GM12872 (cell line): Measurements from ENCODE around the gene ZBTB20.

Source experiments
- CTCF ChIP-seq: IDR thresholded peaks from 3 replicates; pipeline ENCODE4 v1.5.1; 2011; ENCODE audit warnings: low read depth, mild to moderate bottlenecking, low read length, moderate library complexity; ENCODE audit not compliant: insufficient read depth

Gene ZBTB20

GRCh38 chr3:114624047-114624445 is 523.0 kb downstream of the ZBTB20 start:
- TF ChIP-seq CTCF: no peak

GRCh38 chr3:114623420-114624046 is 523.6 kb downstream of the ZBTB20 start:
- TF ChIP-seq CTCF: no peak

- TF ChIP-seq CTCF: no peak
Measured at GRCh38 chr3:114622001-114622400, 525.1 kb downstream of the ZBTB20 start.

- TF ChIP-seq CTCF: no peak
Measured at GRCh38 chr3:114619771-114620170, 527.3 kb downstream of the ZBTB20 start.

GRCh38 chr3:114615523-114616085 is 531.5 kb downstream of the ZBTB20 start:
- TF ChIP-seq CTCF: no peak

GRCh38 chr3:114609973-114610630 is 537.0 kb downstream of the ZBTB20 start:
- no peak for TF ChIP-seq CTCF

GRCh38 chr3:114608293-114608692 is 538.8 kb downstream of the ZBTB20 start:
- TF ChIP-seq CTCF: no peak
